GM12864 (cell line): ENCODE results near the gene ZNF532.
"Not testable (repeated sequence)": the region's sequence is repeated elsewhere in the genome, so short reads cannot be mapped to it uniquely, and the experiment has no call there.

Experiments used
- DNase-seq: peaks from one replicate; pipeline ENCODE4 v3.0.0-alpha.2; 2011; ENCODE audit warnings: low read depth
- H3K4me3 ChIP-seq: 2 replicates; pipeline ENCODE4 v1.5.1; 2011; ENCODE audit warnings: mild to moderate bottlenecking, low read depth, low read length, control low read depth
- CTCF ChIP-seq: IDR thresholded peaks from 2 replicates; pipeline ENCODE4 v1.5.1; 2011; ENCODE audit warnings: low read depth, mild to moderate bottlenecking, moderate library complexity, low read length, control low read depth, inconsistent platforms; ENCODE audit errors: missing control alignments

Gene ZNF532

GRCh38 chr18:58827428-58827827, 37.2 kb upstream of the ZNF532 start:
- no peak for TF ChIP-seq CTCF
- DNase-seq, result no peak
- H3K4me3 ChIP-seq, result no peak overlapping the region

GRCh38 chr18:58827886-58828285, 36.8 kb upstream of the ZNF532 start:
- no peak for DNase-seq
- TF ChIP-seq CTCF, result no peak
- H3K4me3 ChIP-seq, result no peak overlapping the region

GRCh38 chr18:58828399-58829121, 36.1 kb upstream of the ZNF532 start:
- no peak overlapping the region for H3K4me3 ChIP-seq
- DNase-seq, result no peak

GRCh38 chr18:58829263-58829662, 35.4 kb upstream of the ZNF532 start:
- TF ChIP-seq CTCF, result no peak
- no peak for DNase-seq
- no peak overlapping the region for H3K4me3 ChIP-seq

More at GRCh38 chr18:58828399-58829121, 36.1 kb upstream of the ZNF532 start:
- TF ChIP-seq CTCF, result no peak

GRCh38 chr18:58829886-58830285, 34.8 kb upstream of the ZNF532 start:
- H3K4me3 ChIP-seq, DNase-seq: not testable (repeated sequence)

GRCh38 chr18:58831606-58832005, 33.1 kb upstream of the ZNF532 start:
- DNase-seq, result no peak
- no peak for TF ChIP-seq CTCF
- H3K4me3 ChIP-seq, result no peak overlapping the region

- no peak overlapping the region for H3K4me3 ChIP-seq
- no peak for DNase-seq
- TF ChIP-seq CTCF, result no peak
Observed at GRCh38 chr18:58838165-58838860, 26.4 kb upstream of the ZNF532 start.
